SK-N-SH (cell line): Measurements from ENCODE around the gene DPYSL5. TPM values are rescaled to one million over a fixed set of nuclear protein-coding genes. Genes with fewer than 3 reads are reported as not detected.

Experiments
- CTCF ChIA-PET: fragments of 300-600, 350-600 bp; formaldehyde crosslinking; extraction: SDS; loops from one replicate; lab custom pipeline; 2021; lab: Yijun Ruan, JAX
- POLR2A ChIA-PET: fragments of 350-600 bp; sonication (Branson Sonifier 250); formaldehyde crosslinking; extraction: SDS; loops from one replicate; lab custom pipeline; 2020; ENCODE audit warnings: antibody characterized with exemption, inconsistent platforms; lab: Yijun Ruan, JAX
- DNase-seq: peaks from one replicate; pipeline ENCODE4 v3.0.0; 2012
- H2AFZ ChIP-seq: fragments of 200-600 bp; sonication (generic); 2 replicates; pipeline ENCODE4 v1.8.1; 2016; ENCODE audit warnings: antibody characterized with exemption, mild to moderate bottlenecking, low read depth
- H3F3A ChIP-seq: fragments of 200-600 bp; sonication (generic); replicated peaks from 2 replicates; pipeline ENCODE3; 2016; ENCODE audit warnings: antibody characterized with exemption, mild to moderate bottlenecking; ENCODE audit not compliant: insufficient read depth
- H3K27ac ChIP-seq, 2 experiments: fragments of 200-500 bp in 1 of 2; fragments of 200-600 bp in 1 of 2; sonication (Bioruptor generic) in 1 of 2; sonication (generic), shearing (Covaris generic) in 1 of 2; 2 replicates each; pipeline versions ENCODE4 v1.5.1 to v1.6.1; 2014 to 2016; ENCODE audit warnings: low read depth in 2 of 2, inconsistent platforms in 1 of 2, low read length in 1 of 2, mild to moderate bottlenecking in 1 of 2, mixed read lengths in 1 of 2
- H3K27me3 ChIP-seq: fragments of 200-600 bp; sonication (generic), shearing (Covaris generic); 2 replicates; pipeline ENCODE4 v1.6.1; 2016; ENCODE audit warnings: mixed run types; ENCODE audit not compliant: insufficient read depth
- H3K36me3 ChIP-seq, 2 experiments: fragments of 200-500 bp in 1 of 2; fragments of 200-600 bp in 1 of 2; sonication (Bioruptor generic) in 1 of 2; sonication (generic) in 1 of 2; replicated peaks in 1 of 2; 2 replicates each; pipeline versions ENCODE3 to v1.5.1; 2014 to 2016; ENCODE audit warnings: low read length in 1 of 2, mild to moderate bottlenecking in 1 of 2; ENCODE audit not compliant: insufficient read depth in 2 of 2, control insufficient read depth in 1 of 2
- H3K4me1 ChIP-seq, 2 experiments: fragments of 200-500 bp in 1 of 2; fragments of 200-600 bp in 1 of 2; sonication (Bioruptor generic) in 1 of 2; sonication (generic), shearing (Covaris generic) in 1 of 2; 2 replicates each; pipeline versions ENCODE4 v1.5.1 to v1.6.1; 2014 to 2016; ENCODE audit warnings: low read depth in 1 of 2, low read length in 1 of 2, mixed run types in 1 of 2; ENCODE audit not compliant: insufficient read depth in 2 of 2, control insufficient read depth in 1 of 2
- H3K4me2 ChIP-seq: fragments of 200-600 bp; sonication (generic), shearing (Covaris generic); 2 replicates; pipeline ENCODE4 v1.6.1; 2017; ENCODE audit warnings: mixed run types
- H3K4me3 ChIP-seq, 2 experiments: fragments of 200-500 bp in 1 of 2; fragments of 200-600 bp in 1 of 2; sonication (Bioruptor generic) in 1 of 2; sonication (generic), shearing (Covaris generic) in 1 of 2; 2 replicates each; pipeline versions ENCODE4 v1.5.1 to v1.8.1; 2014 to 2016; ENCODE audit warnings: low read depth in 2 of 2, inconsistent platforms in 1 of 2, low read length in 1 of 2, mild to moderate bottlenecking in 1 of 2, mixed read lengths in 1 of 2, moderate library complexity in 1 of 2
- H3K79me2 ChIP-seq: fragments of 200-600 bp; sonication (generic); 2 replicates; pipeline ENCODE4 v1.8.1; 2017; ENCODE audit warnings: mild to moderate bottlenecking; ENCODE audit not compliant: insufficient read depth
- H3K9ac ChIP-seq: fragments of 200-600 bp; sonication (generic); 2 replicates; pipeline ENCODE4 v1.6.1; 2017; ENCODE audit warnings: mixed run types
- H3K9me2 ChIP-seq: fragments of 200-600 bp; sonication (generic); 2 replicates; pipeline ENCODE4 v1.6.1; 2017; ENCODE audit warnings: mixed run types
- H3K9me3 ChIP-seq: fragments of 200-600 bp; sonication (generic); 2 replicates; pipeline ENCODE4 v1.6.1; 2017; ENCODE audit warnings: mixed run types, mild to moderate bottlenecking, moderate library complexity
- H4K20me1 ChIP-seq: fragments of 200-600 bp; sonication (generic); 2 replicates; pipeline ENCODE4 v1.6.1; 2017; ENCODE audit warnings: mild to moderate bottlenecking, mixed run types; ENCODE audit not compliant: insufficient read depth
- FOXJ3 ChIP-seq: sonication (generic); formaldehyde crosslinking; IDR thresholded peaks from 2 replicates; pipeline ENCODE4 v1.5.1; 2020; ENCODE audit warnings: mild to moderate bottlenecking, missing genetic modification reagents
- GATA2 ChIP-seq: sonication (generic); formaldehyde crosslinking; IDR thresholded peaks from 2 replicates; pipeline ENCODE4 v1.5.0; 2020; ENCODE audit warnings: mild to moderate bottlenecking, missing genetic modification reagents
- MAX ChIP-seq: IDR thresholded peaks from 2 replicates; pipeline ENCODE4 v1.4.0; 2012; ENCODE audit warnings: low read depth
- MXI1 ChIP-seq: IDR thresholded peaks from 2 replicates; pipeline ENCODE4 v1.6.1; 2012; ENCODE audit warnings: mild to moderate bottlenecking, low read depth, low read length, improper control_type of control experiment
- RXRA ChIP-seq: IDR thresholded peaks from 2 replicates; pipeline ENCODE4 v1.4.0; 2012; ENCODE audit warnings: low read depth, mild to moderate bottlenecking, borderline replicate concordance
- SIN3A ChIP-seq: IDR thresholded peaks from 2 replicates; pipeline ENCODE4 v1.6.1; 2012; ENCODE audit warnings: low read depth, mild to moderate bottlenecking, low read length, moderate library complexity, borderline replicate concordance
- SMC3 ChIP-seq: IDR thresholded peaks from 2 replicates; pipeline ENCODE4 v1.6.1; 2012; ENCODE audit warnings: low read depth, low read length, improper control_type of control experiment
- TAF1 ChIP-seq: IDR thresholded peaks from 2 replicates; pipeline ENCODE4 v1.6.1; 2012; ENCODE audit warnings: low read depth, mild to moderate bottlenecking, low read length, moderate library complexity, borderline replicate concordance
- TCF12 ChIP-seq: IDR thresholded peaks from 2 replicates; pipeline ENCODE4 v1.4.0; 2012
- USF1 ChIP-seq: IDR thresholded peaks from 2 replicates; pipeline ENCODE4 v1.4.0; 2012; ENCODE audit warnings: low read depth, borderline replicate concordance
- USF2 ChIP-seq: fragments of 150-350 bp; IDR thresholded peaks from 2 replicates; pipeline ENCODE4 v1.6.1; 2017; ENCODE audit warnings: antibody characterized with exemption, low read length, low read depth, borderline replicate concordance
- YY1 ChIP-seq: IDR thresholded peaks from 2 replicates; pipeline ENCODE4 v1.4.0; 2012; ENCODE audit warnings: low read depth, mild to moderate bottlenecking
- ZBTB33 ChIP-seq: IDR thresholded peaks from 2 replicates; pipeline ENCODE4 v1.4.0; 2012; ENCODE audit warnings: low read depth, borderline replicate concordance
- WGBS: methylation state at CpG from one replicate; pipeline ENCODE4 v1.1.6; 2017; ENCODE audit warnings: low lambda C conversion rate; 5-methylcytosine and 5-hydroxymethylcytosine counted together
- polyA plus RNA-seq, 3 experiments: library from polyadenylated mRNA; depleted of rRNA; stranded (reverse); fragments of >200 nt; gene quantifications; 2 replicates each; pipeline ENCODE4 v1.2.3, GENCODE V29; 2012

DPYSL5 gene
- polyA plus RNA-seq, 1 of the 3 experiments (the other 2 are of a cell fraction) = 0.79 TPM

- 66% methylated on average over 9 of the region's 9 CpGs for WGBS
- TF ChIP-seq GATA2 (no peak), TAF1 (no peak), MXI1 (no peak), YY1 (no peak), RXRA (no peak), FOXJ3 (CRISPR knock-in tag) (no peak), SMC3 (no peak), TCF12 (no peak), MAX (no peak), USF2 (no peak), SIN3A (no peak), ZBTB33 (no peak), USF1 (no peak)
- no peak overlapping the region for H3K9ac ChIP-seq
- H3K27ac ChIP-seq = no peak overlapping the region
- no peaks in the 10 kb centered on the region for H3K36me3 ChIP-seq
- H3K4me1 ChIP-seq = peaks cover 0 to 7% of the 10 kb centered on the region in 2 experiments; a peak in 2 of 4 replicates
- ChIA-PET CTCF (interaction anchor here (0.8 to 25.9 kb wide), 6 partner anchors 8 to 77 kb away, joined by 3 to 779 read pairs (median 8); partner anchors contain the start of gene DPYSL5), POLR2A (interaction anchor here (1.9 kb wide), 1 partner anchor 13 kb away, joined by 6 read pairs; no protein-coding TSS in a partner anchor)
- H3K27me3 ChIP-seq = peaks cover 9% of the 10 kb centered on the region; the same call in 1 of the 2 replicates
- no peaks in the 10 kb centered on the region for H3F3A ChIP-seq
- no peaks in the 10 kb centered on the region for H3K79me2 ChIP-seq
- no peak overlapping the region for H2AFZ ChIP-seq
- no peaks in the 10 kb centered on the region for H3K9me2 ChIP-seq
- DNase-seq = no peak
- H3K9me3 ChIP-seq = no peaks in the 10 kb centered on the region
- no peaks in the 10 kb centered on the region for H4K20me1 ChIP-seq
- no peak overlapping the region for H3K4me3 ChIP-seq
- no peak overlapping the region for H3K4me2 ChIP-seq
Measured at GRCh38 chr2:26925100-26925791, 77.3 kb downstream of the DPYSL5 start.
